Thyroid gland (tissue), 4 donors: ENCODE data around the gene ARHGAP12.

Source experiments
- CTCF ChIP-seq, 6 experiments: fragments of 200-600 bp in 3 of 6; fragments of 450-650 bp in 3 of 6; sonication (generic) in 3 of 6; IDR thresholded peaks; one replicate each; pipeline ENCODE4 v1.5.1; 2016 to 2019; ENCODE audit warnings: antibody characterized with exemption in 6 of 6, mild to moderate bottlenecking in 2 of 6, inconsistent platforms in 1 of 6, moderate library complexity in 1 of 6
- POLR2A ChIP-seq, 2 donors: fragments of 450-650 bp; IDR thresholded peaks; one replicate each; pipeline ENCODE4 v1.6.1; 2017; ENCODE audit warnings: antibody characterized with exemption in 2 of 2, mild to moderate bottlenecking in 2 of 2, moderate library complexity in 1 of 2

GRCh38 chr10:31823358-31823757 lies 105.3 kb downstream of the ARHGAP12 start:
- no peak for TF ChIP-seq CTCF (IDR thresholded peaks at IDR 0.05)
- TF ChIP-seq POLR2A (IDR thresholded peaks at IDR 0.05) = no peak
